Measurements from ENCODE around the gene CLOCK. TPM values are rescaled to one million over a fixed set of nuclear protein-coding genes. Genes with fewer than 3 reads are reported as not detected.
A peak's percentile ranks its signal among the peaks of the same experiment; 100 is the strongest.

The CLOCK gene
- total RNA-seq, 2 experiments from 2014 or later, result 8.2 to 8.8 TPM

GRCh38 chr4:55446578-55446922, 100.2 kb downstream of the CLOCK start:
- ChIA-PET POLR2A (interaction anchor here (1.4 kb wide), 1 partner anchor 100 kb away, joined by 4 read pairs; no protein-coding TSS in a partner anchor), CTCF (interaction anchor here (1.4 kb wide), 1 partner anchor 9 kb away, joined by 4 read pairs; no protein-coding TSS in a partner anchor)
- DNase-seq, result no peak
- ATAC-seq, result no peak
- Mint-ChIP-seq H3K9me3 (no peaks in the 10 kb centered on the region), H3K4me3 (no peak overlapping the region), H3K27ac (no peak overlapping the region), H3K36me3 (ENCODE audit: low read depth) (peaks cover 16% of the 10 kb centered on the region), H3K4me1 (ENCODE audit: low read depth) (peaks cover 13% of the 10 kb centered on the region), H3K27me3 (no peaks in the 10 kb centered on the region)
- no peak for TF ChIP-seq CTCF (IDR thresholded peaks at IDR 0.05)
- intact Hi-C loops (cut with micrococcal nuclease), result no loop called here

- Mint-ChIP-seq H3K4me1 (ENCODE audit: low read depth) (peaks cover 13% of the 10 kb centered on the region), H3K9me3 (no peaks in the 10 kb centered on the region), H3K4me3 (no peak overlapping the region), H3K27ac (no peak overlapping the region), H3K36me3 (ENCODE audit: low read depth) (peaks cover 17% of the 10 kb centered on the region), H3K27me3 (no peaks in the 10 kb centered on the region)
- ATAC-seq (no peak), DNase-seq (no peak)
- ChIA-PET POLR2A (interaction anchor here (1.4 kb wide), 1 partner anchor 99 kb away, joined by 4 read pairs; no protein-coding TSS in a partner anchor), CTCF (interaction anchor here (0.7 to 2.3 kb wide), 5 partner anchors 8 to 134 kb away, joined by 3 to 5 read pairs (median 4); no protein-coding TSS in a partner anchor)
- TF ChIP-seq CTCF (IDR thresholded peaks at IDR 0.05), result no peak
- intact Hi-C loops (cut with micrococcal nuclease), result no loop called here
Observed at GRCh38 chr4:55445921-55446577, 100.7 kb downstream of the CLOCK start.

GRCh38 chr4:55444827-55445226, 101.9 kb downstream of the CLOCK start:
- peaks cover 13% of the 10 kb centered on the region for H3K4me1 Mint-ChIP-seq (ENCODE audit: low read depth)
- no peak for TF ChIP-seq CTCF (IDR thresholded peaks at IDR 0.05)
- no peak overlapping the region for H3K4me3 Mint-ChIP-seq
- peaks cover 19% of the 10 kb centered on the region for H3K36me3 Mint-ChIP-seq (ENCODE audit: low read depth)
- H3K27ac Mint-ChIP-seq, result no peak overlapping the region
- ChIA-PET CTCF (interaction anchor here (0.6 to 2.3 kb wide), 5 partner anchors 10 to 132 kb away, joined by 3 to 5 read pairs (median 4); no protein-coding TSS in a partner anchor), POLR2A (no interaction called here)
- intact Hi-C loops (cut with micrococcal nuclease), result no loop called here
- no peak for ATAC-seq
- H3K27me3 Mint-ChIP-seq, result no peaks in the 10 kb centered on the region
- peak; percentile 11 for DNase-seq
- H3K9me3 Mint-ChIP-seq, result no peaks in the 10 kb centered on the region

GRCh38 chr4:55442541-55442940, 104.2 kb downstream of the CLOCK start:
- ChIA-PET POLR2A (no interaction called here), CTCF (no interaction called here)
- Mint-ChIP-seq H3K9me3 (no peaks in the 10 kb centered on the region), H3K27ac (peak overlapping the region; percentile 39), H3K4me3 (no peak overlapping the region), H3K36me3 (ENCODE audit: low read depth) (peaks cover 17% of the 10 kb centered on the region), H3K4me1 (ENCODE audit: low read depth) (peaks cover 8% of the 10 kb centered on the region), H3K27me3 (no peaks in the 10 kb centered on the region)
- ATAC-seq (no peak), DNase-seq (no peak)
- no peak for TF ChIP-seq CTCF (IDR thresholded peaks at IDR 0.05)
- intact Hi-C loops (cut with micrococcal nuclease), result no loop called here

GRCh38 chr4:55440786-55441185, 105.9 kb downstream of the CLOCK start:
- ATAC-seq (no peak), DNase-seq (no peak)
- Mint-ChIP-seq H3K27ac (no peak overlapping the region), H3K9me3 (no peaks in the 10 kb centered on the region), H3K36me3 (ENCODE audit: low read depth) (peaks cover 22% of the 10 kb centered on the region), H3K27me3 (no peaks in the 10 kb centered on the region), H3K4me3 (no peak overlapping the region), H3K4me1 (ENCODE audit: low read depth) (peaks cover 9% of the 10 kb centered on the region)
- TF ChIP-seq CTCF (IDR thresholded peaks at IDR 0.05), result no peak
- POLR2A ChIA-PET, result no interaction called here
- CTCF ChIA-PET, result no interaction called here
- intact Hi-C loops (cut with micrococcal nuclease), result no loop called here

All from activated CD8-positive, alpha-beta T cell treated with anti-CD3 and anti-CD28 coated beads for 36 hours (primary cell).